ENCODE results near the gene BRF1.

DNA sequence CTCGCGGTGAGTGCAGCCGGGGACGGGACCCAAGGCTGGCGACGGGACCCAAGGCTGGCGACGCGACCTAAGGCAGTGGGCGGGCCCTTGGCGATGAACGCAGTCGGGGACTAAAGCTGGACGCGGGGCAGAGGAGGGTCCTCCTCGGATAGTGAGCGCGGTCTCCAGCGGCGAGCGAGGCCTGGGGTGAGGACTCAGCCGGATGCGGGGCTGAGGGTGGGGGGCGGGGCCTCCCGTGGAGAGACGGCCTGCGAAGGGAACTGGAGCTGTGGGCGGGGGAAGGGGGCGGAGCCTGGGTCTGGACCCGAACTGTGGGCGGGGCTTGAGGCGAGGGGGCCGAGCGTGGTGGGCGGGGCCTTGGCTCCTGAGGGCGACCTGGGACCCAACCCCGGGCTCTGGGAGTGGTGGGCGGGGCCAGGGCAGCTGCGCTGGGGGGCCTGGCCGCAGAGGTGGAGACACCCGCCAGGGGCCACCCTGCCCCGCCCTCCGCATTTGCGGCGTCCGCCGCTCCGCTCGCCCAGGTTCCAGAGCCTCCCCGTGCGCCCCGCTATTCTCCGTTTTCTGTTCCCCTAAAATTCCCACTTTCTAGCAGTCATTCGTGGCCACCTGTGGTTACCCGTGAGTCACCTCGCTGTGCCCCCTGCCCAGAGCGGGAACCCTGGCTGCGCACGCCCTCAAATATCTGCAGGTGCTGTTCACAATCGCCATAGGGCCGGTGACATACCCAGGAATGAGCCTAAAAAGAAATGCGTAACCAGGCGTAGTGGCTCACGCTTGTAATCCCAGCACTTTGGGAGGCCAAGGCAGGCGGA lies 508 bp upstream of the BRF1 start:
- TF ChIP-seq POLR2A (IDR thresholded peaks at IDR 0.05; ENCODE audit: control extremely low read depth in 1 of 2, low read depth in 2 of 2, low read length in 2 of 2) (0 out of 3 replicates have a peak, but pooled peaks of 1 of the 2 experiments have one; percentile 8), POLR2AphosphoS5 (IDR thresholded peaks at IDR 0.05; ENCODE audit: low read depth, low read length) (no peak)
